HCT116 (cell line): Measurements from ENCODE around the gene LRRC4C.

ENCODE experiments used
- ELF1 ChIP-seq: IDR thresholded peaks from 2 replicates; pipeline ENCODE4 v1.6.1; 2012; ENCODE audit warnings: low read depth, borderline replicate concordance
- EZH2phosphoT487 ChIP-seq: fragments of 200-600 bp; IDR thresholded peaks from 2 replicates; pipeline ENCODE4 v1.6.1; 2018; ENCODE audit warnings: antibody characterized with exemption, borderline replicate concordance
- JUND ChIP-seq: IDR thresholded peaks from 2 replicates; pipeline ENCODE4 v1.6.1; 2012
- SIN3A ChIP-seq: IDR thresholded peaks from 2 replicates; pipeline ENCODE4 v1.6.1; 2012; ENCODE audit warnings: low read depth
- YY1 ChIP-seq: IDR thresholded peaks from 2 replicates; pipeline ENCODE4 v1.6.1; 2011; ENCODE audit warnings: low read length, low read depth, moderate library complexity, mild to moderate bottlenecking; ENCODE audit not compliant: insufficient replicate concordance; ENCODE audit errors: extremely low read depth

DNA sequence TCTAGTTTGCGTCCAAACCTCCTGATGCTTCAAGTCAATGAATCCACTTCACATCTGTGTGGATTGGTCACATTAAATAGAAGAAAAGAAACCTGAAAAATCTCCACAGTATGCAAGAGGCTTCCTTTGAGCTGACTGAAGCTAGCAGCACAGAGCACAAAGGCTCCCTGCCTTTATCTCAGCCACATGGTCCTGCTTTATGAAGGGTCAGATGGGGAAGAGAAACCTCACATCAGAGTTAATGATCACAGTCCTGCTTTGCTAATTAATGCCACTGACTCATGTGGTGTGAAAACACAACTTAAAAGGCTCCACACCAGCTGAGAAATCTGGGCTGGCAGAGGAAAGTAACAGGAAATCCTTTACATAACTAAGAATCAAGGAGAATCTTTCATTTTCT lies 1291.0 kb downstream of the LRRC4C start:
- TF ChIP-seq JUND: no peak
- no peak for TF ChIP-seq YY1
- TF ChIP-seq EZH2phosphoT487: no peak
- TF ChIP-seq ELF1: no peak
- no peak for TF ChIP-seq SIN3A
